ENCODE measurements around the gene DNAH1.

The DNAH1 gene

GRCh38 chr3:52447512-52448355 lies 131.6 kb downstream of the DNAH1 start:
- H3K4me3 ChIP-seq (replicated peaks; ENCODE audit: low read depth, low read length) = no peak overlapping the region
- no peak for TF ChIP-seq CTCF (IDR thresholded peaks at IDR 0.05; ENCODE audit: low read depth, low read length, missing control alignments)
- DNase-seq (ENCODE audit: extremely low read depth, low read depth) = no peak
